Urothelium cell line (cell line): ENCODE data around the gene JAKMIP2.

Experiments used
- DNase-seq: peaks from one replicate; pipeline ENCODE4 v3.0.0; 2011; ENCODE audit warnings: low spot score, mixed read lengths
- FAIRE-seq: peaks from 2 replicates; lab custom pipeline; 2011; peaks lifted over from hg19 to GRCh38; lab: Jason Lieb, UNC

JAKMIP2 gene

GRCh38 chr5:147789820-147790219 lies 7.3 kb upstream of the JAKMIP2 start:
- FAIRE-seq (no peak), DNase-seq (no peak)

- FAIRE-seq (no peak), DNase-seq (no peak)
Measured at GRCh38 chr5:147788023-147788422, 5.5 kb upstream of the JAKMIP2 start.

GRCh38 chr5:147786142-147786541 lies 3.6 kb upstream of the JAKMIP2 start:
- DNase-seq: no peak
- no peak for FAIRE-seq

GRCh38 chr5:147784146-147784987 lies 1.8 kb upstream of the JAKMIP2 start:
- FAIRE-seq: no peak
- DNase-seq: no peak

GRCh38 chr5:147780924-147781573 lies 1.5 kb downstream of the JAKMIP2 start:
- FAIRE-seq: no peak
- DNase-seq: no peak

GRCh38 chr5:147779694-147780093 lies 2.8 kb downstream of the JAKMIP2 start:
- DNase-seq (no peak), FAIRE-seq (no peak)

- FAIRE-seq (no peak), DNase-seq (no peak)
Measured at GRCh38 chr5:147776989-147777388, 5.5 kb downstream of the JAKMIP2 start.

GRCh38 chr5:147773587-147773986 lies 8.9 kb downstream of the JAKMIP2 start:
- FAIRE-seq (no peak), DNase-seq (no peak)

GRCh38 chr5:147773139-147773538 lies 9.4 kb downstream of the JAKMIP2 start:
- DNase-seq (no peak), FAIRE-seq (no peak)

- DNase-seq: no peak
- FAIRE-seq: no peak
Measured at GRCh38 chr5:147767048-147767447, 15.5 kb downstream of the JAKMIP2 start.

GRCh38 chr5:147763791-147764525 lies 18.6 kb downstream of the JAKMIP2 start:
- DNase-seq (peak; percentile 81), FAIRE-seq (peak; percentile 96)

- DNase-seq (no peak), FAIRE-seq (no peak)
Measured at GRCh38 chr5:147760086-147760875, 22.2 kb downstream of the JAKMIP2 start.

GRCh38 chr5:147759441-147759840 lies 23.1 kb downstream of the JAKMIP2 start:
- FAIRE-seq (no peak), DNase-seq (no peak)

- FAIRE-seq (no peak), DNase-seq (no peak)
Measured at GRCh38 chr5:147756566-147756965, 26.0 kb downstream of the JAKMIP2 start.

- FAIRE-seq: no peak
- DNase-seq: no peak
Measured at GRCh38 chr5:147754372-147755122, 28.0 kb downstream of the JAKMIP2 start.

GRCh38 chr5:147753765-147754164 lies 28.8 kb downstream of the JAKMIP2 start:
- DNase-seq (no peak), FAIRE-seq (no peak)

- FAIRE-seq (no peak), DNase-seq (no peak)
Measured at GRCh38 chr5:147752666-147753290, 29.8 kb downstream of the JAKMIP2 start.

- FAIRE-seq (no peak), DNase-seq (no peak)
Measured at GRCh38 chr5:147752033-147752432, 30.5 kb downstream of the JAKMIP2 start.

- no peak for DNase-seq
- FAIRE-seq: no peak
Measured at GRCh38 chr5:147751156-147751830, 31.2 kb downstream of the JAKMIP2 start.
